Endodermal cell (in vitro differentiated cells): ENCODE results near the gene LTBP2. TPM values are rescaled to one million over a fixed set of nuclear protein-coding genes. Genes with fewer than 3 reads are reported as not detected.

Experiments used
- DNase-seq: peaks from one replicate; pipeline ENCODE4 v3.0.0-alpha.2; 2017
- H3K27ac ChIP-seq: 2 replicates; pipeline ENCODE4 v1.5.1; 2013; ENCODE audit warnings: mild to moderate bottlenecking, low read depth, low read length, moderate library complexity
- H3K27me3 ChIP-seq: 2 replicates; pipeline ENCODE4 v1.6.1; 2013; ENCODE audit warnings: mild to moderate bottlenecking, low read length, moderate library complexity; ENCODE audit not compliant: insufficient read depth, control insufficient read depth, poor library complexity, severe bottlenecking
- H3K36me3 ChIP-seq: 2 replicates; pipeline ENCODE4 v1.7.0; 2013; ENCODE audit warnings: mild to moderate bottlenecking, low read length, moderate library complexity; ENCODE audit not compliant: control insufficient read depth, insufficient read depth
- H3K4me1 ChIP-seq: one replicate; pipeline ENCODE4 v1.7.0; 2013; ENCODE audit warnings: low read length; ENCODE audit not compliant: control insufficient read depth, insufficient read depth
- H3K4me3 ChIP-seq: 2 replicates; pipeline ENCODE4 v1.5.1; 2013; ENCODE audit warnings: mild to moderate bottlenecking, low read length, moderate library complexity
- H3K9ac ChIP-seq: 2 replicates; pipeline ENCODE4 v1.6.1; 2013; ENCODE audit warnings: mild to moderate bottlenecking, low read length, moderate library complexity; ENCODE audit not compliant: poor library complexity, severe bottlenecking; ENCODE audit errors: extremely low read depth
- H3K9me3 ChIP-seq: 2 replicates; pipeline ENCODE4 v1.6.1; 2013; ENCODE audit warnings: mild to moderate bottlenecking, low read length, moderate library complexity; ENCODE audit not compliant: control insufficient read depth
- H3K27ac Mint-ChIP-seq: 2 replicates; pipeline ENCODE4 v1.8.0; 2020; ENCODE audit warnings: mixed read lengths
- H3K27me3 Mint-ChIP-seq: 2 replicates; pipeline ENCODE4 v1.8.0; 2021; ENCODE audit warnings: mild to moderate bottlenecking, mixed read lengths; ENCODE audit not compliant: insufficient read depth
- H3K36me3 Mint-ChIP-seq: 2 replicates; pipeline ENCODE4 v1.8.0; 2020; ENCODE audit warnings: low read depth, mixed read lengths
- H3K4me1 Mint-ChIP-seq: 2 replicates; pipeline ENCODE4 v1.8.0; 2020; ENCODE audit warnings: mixed read lengths
- H3K4me3 Mint-ChIP-seq: 2 replicates; pipeline ENCODE4 v1.8.0; 2020; ENCODE audit warnings: mild to moderate bottlenecking, moderate library complexity, mixed read lengths
- H3K9me3 Mint-ChIP-seq: 2 replicates; pipeline ENCODE4 v1.8.0; 2020; ENCODE audit warnings: mild to moderate bottlenecking, mixed read lengths
- CTCF ChIP-seq: fragments of 200-600 bp; sonication (generic); conservative IDR thresholded peaks from 2 replicates; pipeline ENCODE4 v1.5.0; 2021; ENCODE audit warnings: antibody characterized with exemption, mild to moderate bottlenecking
- WGBS, 2 experiments: methylation state at CpG; one replicate each; pipeline versions ENCODE4 v1.1.5 to v1.1.7; 2013; ENCODE audit warnings: missing lambda C conversion rate in 2 of 2, mixed read lengths in 1 of 2; ENCODE audit not compliant: insufficient coverage in 1 of 2, insufficient read length in 1 of 2; 5-methylcytosine and 5-hydroxymethylcytosine counted together
- total RNA-seq, 2 donors: library from RNA; stranded (reverse); fragmentation: NEBNext Ultra II Directional in 1 of 2; extraction: Animal tissue kit (Norgen Biotek cat#: 25700) in 1 of 2; gene quantifications; 2 replicates in 1 of 2; 3 replicates in 1 of 2; pipeline ENCODE4 v1.2.1, GENCODE V29; 2021

Gene LTBP2
- total RNA-seq, 2 donors from 2014 or later, result 1.7 to 2.9 TPM

GRCh38 chr14:74591899-74592298, 20.1 kb downstream of the LTBP2 start:
- no peaks in the 10 kb centered on the region for H3K27me3 ChIP-seq
- no peaks in the 10 kb centered on the region for H3K36me3 Mint-ChIP-seq
- no peaks in the 10 kb centered on the region for H3K9me3 ChIP-seq
- H3K4me1 ChIP-seq, result no peaks in the 10 kb centered on the region
- no peak overlapping the region for H3K27ac Mint-ChIP-seq
- H3K27me3 Mint-ChIP-seq, result no peaks in the 10 kb centered on the region
- no peak overlapping the region for H3K27ac ChIP-seq
- no peak overlapping the region for H3K4me3 ChIP-seq
- 92% methylated on average over 5 of the region's 5 CpGs for WGBS, 2 experiments
- no peak overlapping the region for H3K9ac ChIP-seq
- no peaks in the 10 kb centered on the region for H3K9me3 Mint-ChIP-seq
- no peaks in the 10 kb centered on the region for H3K36me3 ChIP-seq
- DNase-seq, result no peak
- no peak overlapping the region for H3K4me3 Mint-ChIP-seq
- no peaks in the 10 kb centered on the region for H3K4me1 Mint-ChIP-seq
- TF ChIP-seq CTCF, result no peak

GRCh38 chr14:74591394-74591793, 20.6 kb downstream of the LTBP2 start:
- TF ChIP-seq CTCF, result no peak
- Histone ChIP-seq H3K4me1 (no peaks in the 10 kb centered on the region), H3K9me3 (no peaks in the 10 kb centered on the region), H3K9ac (no peak overlapping the region), H3K27ac (no peak overlapping the region), H3K36me3 (no peaks in the 10 kb centered on the region), H3K27me3 (no peaks in the 10 kb centered on the region), H3K4me3 (no peak overlapping the region)
- no peak overlapping the region for H3K27ac Mint-ChIP-seq
- H3K4me1 Mint-ChIP-seq, result no peaks in the 10 kb centered on the region
- H3K9me3 Mint-ChIP-seq, result no peaks in the 10 kb centered on the region
- no peak overlapping the region for H3K4me3 Mint-ChIP-seq
- 83 to 95% methylated on average over 6 of the region's 6 CpGs for WGBS, 2 experiments
- DNase-seq, result no peak
- H3K36me3 Mint-ChIP-seq, result no peaks in the 10 kb centered on the region
- H3K27me3 Mint-ChIP-seq, result peaks cover 1% of the 10 kb centered on the region

- Mint-ChIP-seq H3K36me3 (no peaks in the 10 kb centered on the region), H3K27me3 (peaks cover 1% of the 10 kb centered on the region), H3K27ac (no peak overlapping the region), H3K9me3 (no peaks in the 10 kb centered on the region), H3K4me1 (no peaks in the 10 kb centered on the region), H3K4me3 (no peak overlapping the region)
- no peak overlapping the region for H3K27ac ChIP-seq
- H3K27me3 ChIP-seq, result no peaks in the 10 kb centered on the region
- H3K9ac ChIP-seq, result no peak overlapping the region
- WGBS, 2 experiments, result 89 to 95% methylated on average over 5 of the region's 5 CpGs
- H3K36me3 ChIP-seq, result no peaks in the 10 kb centered on the region
- H3K9me3 ChIP-seq, result no peaks in the 10 kb centered on the region
- no peak for TF ChIP-seq CTCF
- no peaks in the 10 kb centered on the region for H3K4me1 ChIP-seq
- no peak for DNase-seq
- H3K4me3 ChIP-seq, result no peak overlapping the region
These were observed 22.7 kb downstream of the LTBP2 start for GRCh38 chr14:74589291-74589879.
